GM12891 (cell line): ENCODE results near the gene STC2.

Source experiments
- DNase-seq: peaks from one replicate; pipeline ENCODE4 v3.0.0; 2011; ENCODE audit warnings: low spot score; ENCODE audit not compliant: insufficient read length
- FAIRE-seq: peaks from 2 replicates; lab custom pipeline; 2011; peaks lifted over from hg19 to GRCh38; lab: Jason Lieb, UNC
- PAX5 ChIP-seq: IDR thresholded peaks from 2 replicates; pipeline ENCODE4 v1.6.1; 2011; ENCODE audit warnings: low read length, moderate library complexity, mild to moderate bottlenecking; ENCODE audit not compliant: insufficient read depth, severe bottlenecking
- POLR2A ChIP-seq: IDR thresholded peaks from 2 replicates; pipeline ENCODE4 v1.6.1; 2011; ENCODE audit warnings: low read depth, low read length, control low read depth
- POLR2AphosphoS5 ChIP-seq: IDR thresholded peaks from 2 replicates; pipeline ENCODE4 v1.6.1; 2011; ENCODE audit warnings: low read depth, low read length, control low read depth
- POU2F2 ChIP-seq: IDR thresholded peaks from 2 replicates; pipeline ENCODE4 v1.6.1; 2011; ENCODE audit warnings: low read depth, mild to moderate bottlenecking, control low read depth, low read length, moderate library complexity
- SPI1 ChIP-seq: IDR thresholded peaks from 2 replicates; pipeline ENCODE4 v1.6.1; 2011; ENCODE audit warnings: low read depth, low read length, control low read depth
- TAF1 ChIP-seq: IDR thresholded peaks from 2 replicates; pipeline ENCODE4 v1.6.1; 2011; ENCODE audit warnings: low read depth, low read length, control low read depth

STC2 gene

GRCh38 chr5:173307695-173308094, 20.5 kb downstream of the STC2 start:
- FAIRE-seq = no peak
- no peak for DNase-seq
- TF ChIP-seq SPI1 (no peak), POLR2A (no peak), PAX5 (no peak), POU2F2 (no peak), POLR2AphosphoS5 (no peak), TAF1 (no peak)

GRCh38 chr5:173306695-173307094, 21.5 kb downstream of the STC2 start:
- DNase-seq (no peak), FAIRE-seq (no peak)
- no peak for TF ChIP-seq POU2F2
- TF ChIP-seq POLR2A = no peak
- no peak for TF ChIP-seq SPI1
- no peak for TF ChIP-seq TAF1
- no peak for TF ChIP-seq PAX5
- no peak for TF ChIP-seq POLR2AphosphoS5

GRCh38 chr5:173304591-173304988, 23.6 kb downstream of the STC2 start:
- DNase-seq (no peak), FAIRE-seq (no peak)
- no peak for TF ChIP-seq POLR2AphosphoS5
- no peak for TF ChIP-seq POU2F2
- no peak for TF ChIP-seq SPI1
- TF ChIP-seq PAX5 = no peak
- TF ChIP-seq TAF1 = no peak
- no peak for TF ChIP-seq POLR2A

GRCh38 chr5:173303878-173304590, 24.2 kb downstream of the STC2 start:
- no peak for TF ChIP-seq SPI1
- TF ChIP-seq PAX5 = no peak
- no peak for TF ChIP-seq TAF1
- DNase-seq (no peak), FAIRE-seq (no peak)

- FAIRE-seq (no peak), DNase-seq (no peak)
- no peak for TF ChIP-seq POU2F2
- no peak for TF ChIP-seq TAF1
- no peak for TF ChIP-seq POLR2AphosphoS5
- no peak for TF ChIP-seq POLR2A
- TF ChIP-seq SPI1 = no peak
- no peak for TF ChIP-seq PAX5
Measured at GRCh38 chr5:173302546-173303155, 25.6 kb downstream of the STC2 start.

GRCh38 chr5:173301695-173302545, 26.3 kb downstream of the STC2 start:
- TF ChIP-seq SPI1 (no peak), POLR2AphosphoS5 (no peak), POLR2A (no peak), TAF1 (no peak), POU2F2 (no peak), PAX5 (no peak)
- DNase-seq (no peak), FAIRE-seq (no peak)

- DNase-seq (no peak), FAIRE-seq (no peak)
- no peak for TF ChIP-seq POLR2A
- no peak for TF ChIP-seq POU2F2
- no peak for TF ChIP-seq TAF1
- TF ChIP-seq POLR2AphosphoS5 = no peak
- TF ChIP-seq PAX5 = no peak
- TF ChIP-seq SPI1 = no peak
Measured at GRCh38 chr5:173300389-173301047, 27.7 kb downstream of the STC2 start.

- TF ChIP-seq POLR2AphosphoS5 (no peak), SPI1 (no peak), PAX5 (no peak), POLR2A (no peak)
- FAIRE-seq (no peak), DNase-seq (no peak)
Measured at GRCh38 chr5:173299820-173300219, 28.4 kb downstream of the STC2 start.

- no peak for DNase-seq
- FAIRE-seq = no peak
- TF ChIP-seq POLR2A (no peak), TAF1 (no peak), POLR2AphosphoS5 (no peak), SPI1 (no peak), POU2F2 (no peak), PAX5 (no peak)
Measured at GRCh38 chr5:173298213-173298926, 29.8 kb downstream of the STC2 start.
